ENCODE results near the gene NDUFS6. TPM values are rescaled to one million over a fixed set of nuclear protein-coding genes. Genes with fewer than 3 reads are reported as not detected.

NDUFS6 gene
- total and polyA plus RNA-seq, 2 of the 8 experiments (the other 6 are each of a cell fraction or from before 2014, with no cell fraction given): 72.7 to 191 TPM

- Histone ChIP-seq H4K91ac (replicated peaks; ENCODE audit: insufficient read length, low read length) (no peak overlapping the region), H3K4me2 (ENCODE audit: insufficient read depth in 1 of 2, low read depth in 2 of 2, low read length in 2 of 2) (no peak overlapping the region), H3K27me3 (replicated peaks in 1 of 4; ENCODE audit: control insufficient read depth in 3 of 4, extremely low read depth in 1 of 4, insufficient read depth in 3 of 4, low read length in 3 of 4) (no peaks in the 10 kb centered on the region), H2AK5ac (ENCODE audit: low read depth, low read length) (no peak overlapping the region), H3K14ac (ENCODE audit: insufficient read length) (no peak overlapping the region), H3K18ac (ENCODE audit: extremely low read depth, low read length) (no peak overlapping the region), H3K4ac (replicated peaks; ENCODE audit: insufficient read length, low read depth, low read length) (no peak overlapping the region), H3K23ac (ENCODE audit: insufficient read length) (no peak overlapping the region), H3K36me3 (ENCODE audit: control insufficient read depth in 2 of 4, insufficient read depth in 4 of 4, low read length in 3 of 4) (no peaks in the 10 kb centered on the region), H3K79me2 (ENCODE audit: control insufficient read depth in 1 of 2, insufficient read depth in 2 of 2, low read length in 2 of 2) (no peaks in the 10 kb centered on the region), H3K23me2 (ENCODE audit: low read depth, low read length) (no peaks in the 10 kb centered on the region), H3K4me3 (ENCODE audit: extremely low read depth in 1 of 4, insufficient read depth in 2 of 4, low read depth in 3 of 4, low read length in 4 of 4) (no peak overlapping the region), H3K27ac (ENCODE audit: low read depth, low read length) (no peak overlapping the region), H3K9ac (replicated peaks in 1 of 4; ENCODE audit: extremely low read depth in 1 of 4, low read depth in 3 of 4, low read length in 3 of 4) (no peak overlapping the region), H3K9me3 (ENCODE audit: insufficient read depth in 2 of 2, low read depth in 1 of 2, low read length in 1 of 2) (peaks cover 0 to 3% of the 10 kb centered on the region in 2 experiments; a peak in 1 of 4 replicates), H3K4me1 (replicated peaks in 1 of 4; ENCODE audit: control insufficient read depth in 3 of 4, insufficient read depth in 4 of 4, low read length in 3 of 4) (peaks cover 0 to 6% (median 3%) of the 10 kb centered on the region in 4 experiments; a peak in 2 of 7 replicates), H2BK20ac (ENCODE audit: low read length) (no peak overlapping the region), H3K79me1 (ENCODE audit: low read depth, low read length) (no peaks in the 10 kb centered on the region), H2BK12ac (ENCODE audit: low read depth, low read length) (no peak overlapping the region), H4K8ac (ENCODE audit: extremely low read depth, insufficient read depth, low read length) (no peak overlapping the region), H2BK120ac (replicated peaks; ENCODE audit: low read depth, low read length) (no peak overlapping the region), H2AFZ (ENCODE audit: low read length) (no peak overlapping the region), H4K20me1 (replicated peaks in 1 of 2; ENCODE audit: control insufficient read depth in 1 of 2, insufficient read depth in 2 of 2, low read length in 2 of 2) (no peaks in the 10 kb centered on the region), H4K5ac (ENCODE audit: insufficient read length, low read depth, low read length) (no peak overlapping the region), H2BK5ac (ENCODE audit: low read depth, low read length) (no peak overlapping the region), H2BK15ac (ENCODE audit: low read length) (no peak overlapping the region), H3K56ac (replicated peaks; ENCODE audit: insufficient read length, low read depth, low read length) (no peak overlapping the region)
- peak in 1 of 2 experiments; percentile 34 for DNase-seq (ENCODE audit: low read depth in 1 of 2, low spot score in 2 of 2)
- ChIA-PET POLR2A (ENCODE audit: partially characterized antibody) (no interaction called here), CTCF (ENCODE audit: partially characterized antibody) (interaction anchor here (1.0 to 10.6 kb wide), 4 partner anchors 7 to 17 kb away, joined by 3 to 74 read pairs (median 16); no protein-coding TSS in a partner anchor)
- WGBS, 2 experiments (ENCODE audit: extremely low coverage in 1 of 2, insufficient coverage in 1 of 2, insufficient read length in 1 of 2, insufficient replicate concordance in 2 of 2, low coverage in 1 of 2, low lambda C conversion rate in 2 of 2, missing lambda C conversion rate in 1 of 2): 92% methylated on average over 11 of the region's 14 CpGs; no CpG with 5 or more reads in 1 of the 2 experiments
- FAIRE-seq: no peak
- TF ChIP-seq CHD1 (IDR thresholded peaks at IDR 0.05; ENCODE audit: low read depth, low read length): no peak
- no peak for TF ChIP-seq RBBP5 (IDR thresholded peaks at IDR 0.05; ENCODE audit: borderline replicate concordance, low read depth, low read length)
- no peak for TF ChIP-seq CHD2 (IDR thresholded peaks at IDR 0.05; ENCODE audit: low read length)
- TF ChIP-seq GTF2F1 (IDR thresholded peaks at IDR 0.05; ENCODE audit: borderline replicate concordance, low read depth, low read length): no peak
- no peak for TF ChIP-seq NRF1 (IDR thresholded peaks at IDR 0.05; ENCODE audit: low read depth, low read length)
- TF ChIP-seq POU5F1 (IDR thresholded peaks at IDR 0.05; ENCODE audit: low read depth, low read length): no peak
- TF ChIP-seq EP300 (IDR thresholded peaks at IDR 0.05; ENCODE audit: borderline replicate concordance in 1 of 2, low read depth in 2 of 2, low read length in 2 of 2): no peak
- TF ChIP-seq SRF (IDR thresholded peaks at IDR 0.05; ENCODE audit: low read depth, low read length): no peak
- no peak for TF ChIP-seq KDM4A (IDR thresholded peaks at IDR 0.05; ENCODE audit: low read depth, low read length, severe bottlenecking)
- no peak for TF ChIP-seq ASH2L (IDR thresholded peaks at IDR 0.05; ENCODE audit: low read length)
- TF ChIP-seq BCL11A (IDR thresholded peaks at IDR 0.05; ENCODE audit: low read depth in 2 of 2, low read length in 2 of 2): no peak
These were observed 46.5 kb upstream of the NDUFS6 start for GRCh38 chr5:1754531-1755220.
